Activated CD4-positive, alpha-beta T cell treated with anti-CD3 and anti-CD28 coated beads for 1 hour (primary cell): ENCODE results near the gene G6PC2.
A peak's percentile ranks its signal among the peaks of the same experiment; 100 is the strongest.
"Not testable (repeated sequence)": the region's sequence is repeated elsewhere in the genome, so short reads cannot be mapped to it uniquely, and the experiment has no call there.

Experiments
- DNase-seq: peaks from one replicate; pipeline ENCODE4 v3.0.0-alpha.2; 2020

Gene G6PC2, protein sequence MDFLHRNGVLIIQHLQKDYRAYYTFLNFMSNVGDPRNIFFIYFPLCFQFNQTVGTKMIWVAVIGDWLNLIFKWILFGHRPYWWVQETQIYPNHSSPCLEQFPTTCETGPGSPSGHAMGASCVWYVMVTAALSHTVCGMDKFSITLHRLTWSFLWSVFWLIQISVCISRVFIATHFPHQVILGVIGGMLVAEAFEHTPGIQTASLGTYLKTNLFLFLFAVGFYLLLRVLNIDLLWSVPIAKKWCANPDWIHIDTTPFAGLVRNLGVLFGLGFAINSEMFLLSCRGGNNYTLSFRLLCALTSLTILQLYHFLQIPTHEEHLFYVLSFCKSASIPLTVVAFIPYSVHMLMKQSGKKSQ

DNA sequence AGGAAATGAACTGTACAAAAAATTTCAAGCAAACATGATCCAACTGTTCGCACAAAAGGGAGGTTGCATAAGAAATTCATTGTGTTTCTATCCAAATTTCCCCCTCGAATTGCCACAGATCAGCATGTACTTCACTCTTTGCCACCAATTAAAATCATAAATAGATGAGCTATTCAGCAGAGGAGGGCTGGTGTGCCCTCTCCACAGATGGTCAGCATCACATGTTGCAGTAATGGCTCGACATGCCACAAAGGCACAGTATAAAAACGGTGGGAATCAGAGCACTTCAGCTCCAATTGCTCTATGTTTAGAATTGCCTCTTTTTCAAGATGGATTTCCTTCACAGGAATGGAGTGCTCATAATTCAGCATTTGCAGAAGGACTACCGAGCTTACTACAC, at the start of gene G6PC2:
Gene G6PC2, plus strand, starts transcription at position 289 of the 400 bp plus-strand sequence. Its CDS starts 41 bp downstream, at position 330.
- DNase-seq = no peak

DNA sequence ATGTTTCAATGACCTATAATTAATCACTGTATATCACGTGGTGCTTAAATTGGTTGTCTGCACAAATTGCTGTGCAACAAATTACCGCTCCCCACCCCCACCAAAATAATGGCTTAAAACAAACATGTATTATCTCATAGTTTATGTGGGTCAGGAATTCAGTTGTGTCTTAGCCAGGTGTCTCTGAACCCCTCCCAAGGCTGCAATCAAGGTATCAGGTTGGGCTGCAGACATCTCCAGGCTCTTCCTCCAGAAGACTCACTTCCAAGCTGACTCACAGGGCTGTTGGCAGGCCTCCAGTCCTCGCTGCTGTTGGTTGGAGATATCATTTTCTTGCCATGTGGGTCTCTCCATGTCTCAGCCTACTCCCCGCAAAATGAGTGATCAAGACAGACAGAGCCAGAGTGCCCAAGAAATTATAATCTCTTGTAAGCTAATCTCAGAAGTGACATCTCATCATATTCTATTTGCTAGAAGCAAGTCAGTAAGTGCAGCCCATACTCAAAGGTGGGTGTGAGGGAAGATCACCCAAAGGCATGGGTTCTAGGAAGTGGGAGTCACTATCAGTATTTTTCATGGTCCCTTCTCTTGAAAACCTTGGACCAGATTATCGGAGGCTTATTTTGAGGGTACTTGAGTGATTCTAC, 49.3 kb upstream of the G6PC2 start:
- no peak for DNase-seq

DNA sequence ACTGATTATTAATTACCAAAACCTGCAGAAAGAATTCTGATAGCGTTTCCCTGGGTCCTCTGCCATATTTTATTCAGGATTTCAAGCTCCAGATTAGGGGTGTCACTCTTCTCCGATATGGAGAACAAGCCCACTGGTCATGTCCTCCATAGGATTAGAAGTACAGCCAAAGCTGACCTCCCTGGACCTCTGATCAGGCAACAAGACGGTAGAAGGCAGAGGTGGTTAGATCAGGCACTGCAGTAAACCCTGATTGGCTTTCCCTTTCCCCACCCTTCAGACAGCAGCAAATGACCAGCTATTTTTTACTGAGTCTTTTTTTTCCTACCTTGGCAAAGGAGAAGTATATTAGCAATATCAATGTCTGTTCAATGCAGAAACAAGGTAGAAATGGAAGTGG, 48.6 kb upstream of the G6PC2 start:
- no peak for DNase-seq

DNA sequence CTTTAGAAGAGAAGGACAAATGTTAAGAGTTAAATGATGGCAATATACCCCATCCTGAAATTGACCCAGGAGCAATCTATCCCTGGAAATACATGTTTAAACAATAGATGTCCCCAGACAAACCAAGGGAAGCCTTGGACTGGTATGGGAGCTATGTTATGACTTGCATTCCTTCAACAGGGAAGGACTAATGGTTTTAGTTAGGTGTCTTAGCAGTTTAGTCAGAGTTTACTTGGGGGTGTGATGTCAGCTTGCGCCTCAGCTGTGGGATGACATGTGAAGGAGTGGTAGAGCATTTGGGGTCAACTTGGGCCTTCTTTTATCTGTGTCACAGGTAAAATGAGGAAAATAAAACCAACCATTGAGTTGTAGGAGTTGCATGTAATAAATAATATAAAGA, 47.6 kb upstream of the G6PC2 start:
- DNase-seq = no peak

DNA sequence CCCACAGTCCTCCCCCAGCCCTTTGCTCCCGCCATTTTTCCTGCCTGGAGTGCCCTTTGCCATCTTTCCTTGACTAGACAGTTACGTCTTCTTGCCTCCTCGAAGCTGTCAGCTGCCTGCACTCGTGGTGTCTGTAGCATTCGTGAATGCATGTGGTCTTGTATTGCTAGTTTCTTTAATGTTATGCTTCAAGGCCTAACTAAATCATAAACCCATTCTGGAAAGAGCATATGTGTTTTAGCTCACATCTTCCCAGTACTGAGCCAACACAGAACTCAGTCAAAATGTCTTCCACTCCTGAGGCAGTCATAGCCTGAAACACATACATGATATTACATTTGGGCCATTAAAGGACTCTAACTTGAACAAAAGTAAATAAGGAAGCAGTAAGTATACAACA, 46.4 kb upstream of the G6PC2 start:
- DNase-seq = no peak

DNA sequence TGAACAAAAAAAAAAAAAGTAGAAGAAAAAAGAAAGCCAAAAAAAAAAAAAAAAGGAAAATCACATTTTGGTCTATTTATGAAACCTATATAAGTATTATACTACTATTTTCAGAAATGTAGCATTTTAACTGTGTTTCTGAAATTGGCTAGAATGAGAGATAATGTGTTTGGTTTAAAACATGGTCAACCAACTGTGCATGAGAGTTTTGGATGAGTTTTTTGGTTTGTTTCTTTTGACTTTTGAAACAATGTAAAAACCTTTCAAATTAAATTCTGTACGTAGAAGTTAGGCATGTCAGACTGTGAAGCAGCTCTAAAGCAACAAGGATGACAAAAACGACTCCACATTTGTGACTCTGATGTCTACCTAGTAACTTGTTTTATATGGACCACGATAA, 45.5 kb upstream of the G6PC2 start:
- DNase-seq = no peak

DNA sequence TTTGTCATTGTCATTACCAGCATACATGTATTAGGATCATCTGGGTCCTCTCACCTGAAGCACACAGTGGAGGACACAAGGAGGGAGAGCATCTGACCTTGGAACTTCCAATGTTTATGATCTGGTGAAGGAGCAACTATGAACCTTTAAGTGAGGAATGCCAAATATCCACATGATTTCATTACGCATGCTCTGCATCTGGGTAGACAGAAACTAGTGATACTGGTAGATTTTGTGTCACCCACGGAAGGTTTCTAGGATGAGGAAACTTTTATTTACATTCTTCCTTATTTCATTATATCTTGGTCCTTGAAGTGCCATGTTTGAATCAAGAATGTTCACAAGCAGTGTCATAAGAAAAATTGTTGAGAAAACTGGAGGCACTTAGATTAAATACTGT, 42.9 kb upstream of the G6PC2 start:
- no peak for DNase-seq

DNA sequence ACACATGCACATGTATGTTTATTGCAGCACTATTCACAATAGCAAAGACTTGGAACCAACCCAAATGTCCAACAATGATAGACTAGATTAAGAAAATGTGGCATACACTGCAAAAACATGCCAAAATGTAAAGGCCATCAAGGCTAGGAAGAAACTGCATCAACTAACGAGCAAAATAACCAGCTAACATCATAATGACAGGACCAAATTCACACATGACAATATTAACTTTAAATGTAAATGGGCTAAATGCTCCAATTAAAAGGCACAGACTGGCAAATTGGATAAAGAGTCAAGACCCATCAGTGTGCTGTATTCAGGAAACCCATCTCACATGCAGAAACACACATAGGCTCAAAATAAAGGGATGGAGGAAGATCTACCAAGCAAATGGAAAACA, 33.9 kb upstream of the G6PC2 start:
- not testable (repeated sequence) for DNase-seq

DNA sequence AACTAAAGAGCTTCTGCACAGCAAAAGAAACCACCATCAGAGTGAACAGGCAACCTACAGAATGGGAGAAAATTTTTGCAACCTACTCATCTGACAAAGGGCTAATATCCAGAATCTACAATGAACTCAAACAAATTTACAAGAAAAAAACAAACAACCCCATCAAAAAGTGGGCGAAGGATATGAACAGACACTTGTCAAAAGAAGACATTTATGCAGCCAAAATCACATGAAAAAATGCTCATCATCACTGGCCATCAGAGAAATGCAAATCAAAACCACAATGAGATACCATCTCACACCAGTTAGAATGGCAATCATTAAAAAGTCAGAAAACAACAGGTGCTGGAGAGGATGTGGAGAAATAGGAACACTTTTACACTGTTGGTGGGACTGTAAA, 30.7 kb upstream of the G6PC2 start:
- DNase-seq = not testable (repeated sequence)

DNA sequence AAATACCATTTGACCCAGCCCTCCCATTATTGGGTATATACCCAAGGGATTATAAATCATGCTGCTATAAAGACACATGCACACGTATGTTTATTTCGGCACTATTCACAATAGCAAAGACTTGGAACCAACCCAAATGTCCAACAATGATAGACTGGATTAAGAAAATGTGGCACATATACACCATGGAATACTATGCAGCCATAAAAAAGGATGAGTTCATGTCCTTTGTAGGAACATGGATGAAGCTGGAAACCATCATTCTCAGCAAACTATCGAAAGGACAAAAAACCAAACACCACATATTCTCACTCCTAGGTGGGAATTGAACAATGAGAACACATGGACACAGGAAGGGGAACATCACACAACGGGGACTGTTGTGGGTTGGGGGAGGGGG, 30.3 kb upstream of the G6PC2 start:
- not testable (repeated sequence) for DNase-seq

DNA sequence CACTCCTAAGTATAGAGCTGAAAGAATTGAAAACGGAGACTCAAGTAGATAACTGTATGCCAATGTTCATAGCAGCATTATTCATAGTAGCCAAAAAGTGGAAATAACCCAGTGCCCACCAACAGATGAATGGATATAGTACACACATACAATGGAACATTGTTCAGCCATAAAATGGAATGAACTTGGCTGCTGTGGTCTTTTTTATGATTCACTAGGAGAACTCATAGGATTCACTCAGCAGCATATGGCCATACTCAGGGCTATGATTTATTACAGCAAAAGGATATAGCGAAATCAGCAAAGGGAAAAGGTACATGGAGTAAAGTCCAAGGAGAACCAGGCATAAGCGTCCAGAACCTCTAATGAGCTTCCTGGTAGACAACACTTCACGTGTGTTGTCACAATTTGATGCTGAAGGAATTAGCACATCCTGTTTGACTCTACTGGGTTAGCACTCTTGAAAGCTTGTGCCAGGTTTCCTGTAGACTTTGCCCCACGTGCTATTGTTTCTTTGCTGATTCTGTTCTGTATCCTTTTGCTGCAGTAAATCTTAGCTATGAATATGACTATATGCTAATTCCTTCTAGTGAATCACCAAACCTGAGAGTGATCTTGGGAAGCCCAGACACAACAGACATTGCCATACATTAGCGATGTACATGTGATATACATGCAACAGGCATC, 26.6 kb upstream of the G6PC2 start:
- DNase-seq = no peak

DNA sequence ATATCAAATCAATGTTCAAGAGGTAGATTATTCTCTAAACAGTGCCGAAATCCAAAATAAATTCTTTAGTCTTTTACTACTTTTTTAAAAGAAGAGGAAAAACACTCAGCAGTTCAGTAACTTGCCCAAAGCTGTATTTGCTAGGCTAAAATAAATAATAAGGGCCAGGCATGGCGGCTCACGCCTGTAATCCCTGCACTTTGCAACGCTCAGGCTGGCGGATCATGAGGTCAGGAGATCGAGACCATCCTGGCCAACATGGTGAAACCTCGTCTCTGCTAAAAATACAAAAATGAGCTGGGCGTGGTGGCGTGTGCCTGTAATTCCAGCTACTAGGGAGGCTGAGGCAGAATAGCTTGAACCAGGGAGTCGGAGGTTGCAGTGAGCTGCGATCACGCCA, 18.9 kb upstream of the G6PC2 start:
- DNase-seq = not testable (repeated sequence)

DNA sequence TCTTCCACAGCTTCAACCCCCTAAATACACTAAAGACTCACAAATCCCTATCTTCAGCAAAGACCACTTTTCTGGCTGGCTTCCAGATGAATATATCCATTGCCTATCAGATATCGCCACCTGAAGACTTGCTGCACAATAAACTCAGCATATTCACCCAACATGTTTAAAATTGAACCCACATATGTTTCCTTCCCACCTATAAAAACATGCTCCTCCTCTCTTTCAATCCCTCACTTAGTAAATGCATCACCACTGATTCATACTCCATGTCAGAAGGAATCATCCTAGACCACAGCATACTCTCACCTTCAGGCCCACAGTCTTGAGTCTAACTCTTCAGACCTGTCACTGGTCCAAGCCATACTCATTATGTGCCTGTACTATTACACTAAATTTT, 16.1 kb upstream of the G6PC2 start:
- no peak for DNase-seq

DNA sequence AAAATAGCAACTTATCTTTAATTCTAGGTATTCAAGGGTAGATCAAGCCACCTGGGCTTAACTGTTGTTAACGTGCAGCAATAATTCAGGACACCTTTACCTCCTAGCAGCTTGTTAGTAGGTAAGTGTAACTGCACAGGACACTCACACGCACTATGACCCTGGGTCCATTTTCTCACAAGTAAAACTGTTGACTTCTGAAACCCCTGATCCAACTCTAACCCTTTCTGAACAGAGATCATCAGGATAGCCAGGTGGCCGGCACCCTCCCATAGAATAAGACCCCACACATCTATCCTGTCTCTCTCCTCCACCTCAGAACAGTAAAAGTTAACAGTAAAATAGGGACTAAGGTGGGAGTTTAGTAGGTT, 11.5 kb upstream of the G6PC2 start:
- DNase-seq = no peak

DNA sequence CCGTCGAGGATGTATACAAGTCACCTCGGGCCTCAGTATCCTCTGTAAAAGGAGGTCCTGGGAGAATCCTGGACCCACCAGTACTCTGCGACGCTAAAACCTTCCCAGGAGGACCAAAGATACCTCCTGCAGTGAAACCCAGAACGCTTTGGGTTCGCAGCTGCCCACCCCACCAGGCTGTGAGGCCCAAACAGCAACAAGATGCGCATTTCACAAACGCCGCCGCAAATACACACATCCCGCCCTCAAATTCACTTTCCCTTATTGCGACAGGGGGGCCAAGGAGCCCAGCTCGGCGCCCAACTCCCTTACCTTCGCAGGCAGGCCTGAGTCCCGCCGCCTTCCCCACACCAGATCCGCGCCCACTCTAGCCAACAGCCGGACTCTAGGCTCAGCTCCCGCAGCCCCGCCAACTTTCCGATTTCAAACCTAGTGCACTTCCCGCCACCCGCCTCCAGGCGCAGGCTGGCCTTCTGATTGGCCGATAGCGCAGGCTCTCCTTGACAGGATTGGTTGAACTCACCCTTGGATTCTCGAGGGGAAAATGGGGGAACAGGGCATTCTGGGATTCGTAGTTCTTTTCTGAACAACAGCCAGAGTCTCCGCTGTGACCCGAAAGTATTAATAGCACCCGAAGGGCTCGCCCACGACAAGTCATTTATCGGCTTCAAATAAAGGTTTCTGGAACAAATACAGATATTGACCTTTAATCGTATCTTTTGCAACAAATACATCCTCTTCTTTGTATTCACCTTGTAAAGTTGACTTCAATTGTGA, 10.9 kb upstream of the G6PC2 start, which contains the start of gene SPC25:
Gene SPC25, minus strand, starts transcription at position 425 of the 777 bp plus-strand sequence. CDS start 911 bp downstream, outside the sequence.
- peak; percentile 74 for DNase-seq

DNA sequence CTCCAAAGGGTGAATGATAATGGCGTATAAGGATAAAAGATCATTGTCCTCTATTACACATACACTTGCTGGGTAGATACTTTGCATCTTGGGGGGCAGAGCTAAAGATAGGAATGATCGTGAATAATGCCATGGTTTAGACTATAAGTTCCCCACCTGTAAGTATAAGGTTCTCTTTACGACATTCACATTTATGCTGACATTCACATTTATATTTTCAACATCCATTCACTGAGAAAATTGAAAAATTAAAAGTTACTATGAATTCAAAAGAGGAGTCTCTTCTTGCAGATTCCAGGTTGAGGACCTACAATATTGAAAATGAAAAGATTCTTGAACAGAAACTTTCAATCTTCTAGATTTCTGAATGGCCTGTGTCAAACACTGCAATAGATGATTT, 8.8 kb upstream of the G6PC2 start:
- no peak for DNase-seq

DNA sequence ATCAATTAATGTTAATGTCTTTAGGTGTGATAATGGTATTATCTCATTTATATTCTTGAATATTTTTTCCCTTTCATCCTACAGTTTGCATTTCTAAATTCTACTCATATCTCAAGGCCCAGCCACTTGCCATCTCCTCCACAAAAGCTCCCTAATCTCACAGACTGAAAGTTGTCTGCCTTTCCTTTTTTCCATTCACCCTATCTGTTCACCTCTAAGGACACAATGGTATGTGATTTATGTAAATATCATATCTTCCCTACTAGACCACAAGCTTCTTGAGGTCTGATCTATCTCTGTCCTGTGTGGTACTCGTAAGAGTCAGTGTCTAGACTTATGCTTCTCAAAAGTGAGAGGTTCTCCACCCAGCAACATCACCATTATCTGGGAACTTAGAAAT, 7.0 kb upstream of the G6PC2 start:
- DNase-seq = no peak

DNA sequence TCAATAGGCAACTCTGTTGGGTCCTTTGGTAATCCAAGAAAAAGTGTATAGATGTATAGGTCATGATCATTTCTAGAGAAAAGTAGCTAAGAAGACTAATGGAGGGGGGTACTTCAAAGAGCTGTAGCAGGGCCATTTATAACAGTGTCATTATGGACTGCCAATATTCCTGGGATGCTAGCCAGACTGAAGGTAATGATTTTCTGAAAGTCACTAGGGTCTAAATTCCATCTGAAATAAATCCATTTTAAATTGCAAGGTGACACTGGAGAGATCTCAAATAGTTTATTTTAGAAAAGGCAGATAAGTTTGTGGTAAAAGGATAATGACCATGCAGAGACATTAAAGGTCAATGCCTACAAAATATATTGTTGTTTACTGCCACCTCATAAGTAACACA, 6.4 kb upstream of the G6PC2 start:
- DNase-seq = no peak

DNA sequence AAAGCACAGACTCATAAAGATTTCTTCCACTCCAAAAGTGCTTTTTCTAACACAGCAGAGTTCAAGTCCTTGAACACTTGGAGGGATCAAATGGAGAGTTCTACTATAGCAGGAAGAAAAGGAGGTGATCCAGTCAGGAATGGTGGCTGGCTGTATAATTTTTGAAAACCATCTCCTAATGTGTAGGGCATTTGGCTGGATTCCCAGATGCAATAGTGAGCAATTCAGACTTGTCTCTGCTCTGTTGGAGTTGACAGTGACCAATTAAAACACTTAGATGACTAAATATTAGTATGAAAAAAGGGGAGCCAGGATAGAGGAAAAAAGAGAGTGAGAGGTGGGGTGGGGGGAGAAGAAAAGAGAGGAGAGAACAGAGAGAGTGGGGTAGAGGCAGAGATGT, 5.3 kb upstream of the G6PC2 start:
- DNase-seq = no peak

DNA sequence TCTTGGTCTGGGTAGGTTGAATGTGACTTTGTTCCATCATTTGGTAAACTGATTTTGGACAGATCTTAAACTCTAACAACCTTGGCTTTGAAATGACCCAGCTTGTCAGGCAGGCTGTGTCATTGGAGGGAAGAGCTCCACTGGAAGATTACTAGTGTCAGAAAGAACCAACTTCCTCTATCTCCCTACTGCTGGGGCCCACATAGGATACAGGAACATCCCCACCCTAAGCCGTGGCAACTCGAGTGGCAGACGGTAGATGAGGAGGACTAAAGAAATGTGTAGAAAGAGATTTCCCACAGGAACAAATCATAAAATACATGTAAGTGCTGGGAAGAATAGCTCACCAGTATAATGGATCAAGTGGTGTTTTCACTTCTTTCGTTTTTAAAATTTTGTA, 4.3 kb upstream of the G6PC2 start:
- no peak for DNase-seq

DNA sequence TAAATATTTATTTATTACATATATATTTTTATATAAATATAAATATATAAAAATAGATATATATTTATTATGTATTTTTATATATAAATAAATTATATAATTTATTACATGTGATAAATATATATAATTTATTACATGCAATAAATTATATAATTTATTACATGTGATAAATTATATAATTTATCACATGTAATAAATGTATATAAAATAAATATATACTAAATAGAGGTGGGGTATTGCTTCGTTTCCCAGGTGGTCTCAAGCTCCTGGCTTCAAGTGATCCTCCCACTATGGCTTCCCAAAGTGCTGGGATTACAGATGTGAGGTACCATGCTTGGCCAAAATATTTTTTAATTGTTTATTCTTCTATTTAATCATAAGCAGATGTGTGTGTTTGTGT, 3.6 kb upstream of the G6PC2 start:
- DNase-seq = no peak

DNA sequence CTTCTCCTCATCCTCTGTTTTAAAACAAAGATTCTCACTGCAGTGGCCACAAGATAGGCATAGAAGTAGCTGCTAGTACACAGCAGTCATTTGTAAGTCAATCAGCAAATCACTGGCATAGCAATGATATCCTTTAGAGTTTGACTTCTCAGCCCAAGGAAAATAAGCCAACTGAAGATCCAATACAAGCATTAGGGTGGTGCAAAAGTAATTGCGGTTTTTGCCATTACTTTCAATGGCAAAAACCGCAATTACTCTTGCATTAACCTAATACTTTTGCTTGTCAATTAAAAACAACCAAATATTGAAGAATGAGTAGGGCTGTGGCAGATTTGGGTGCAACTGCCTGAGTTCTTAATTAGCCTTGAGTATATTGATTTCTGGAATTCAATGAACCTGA, 2.8 kb downstream of the G6PC2 start:
- DNase-seq = no peak

DNA sequence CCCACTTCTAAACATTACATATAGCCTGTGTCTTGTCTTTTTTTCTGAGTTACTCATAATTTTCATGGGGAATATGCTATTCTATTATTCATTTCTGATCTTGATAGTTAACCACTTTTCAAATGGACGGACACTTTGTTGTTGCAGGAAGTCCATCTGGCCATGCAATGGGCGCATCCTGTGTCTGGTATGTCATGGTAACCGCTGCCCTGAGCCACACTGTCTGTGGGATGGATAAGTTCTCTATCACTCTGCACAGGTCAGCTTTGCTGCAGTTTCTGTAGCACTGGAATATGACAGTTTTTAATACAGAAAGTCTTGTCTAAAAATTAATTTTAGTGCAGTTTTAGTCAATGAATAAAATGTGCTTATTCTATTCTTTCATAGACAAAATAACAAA, 3.3 kb downstream of the G6PC2 start:
- no peak for DNase-seq
